Activated CD4-positive, alpha-beta T cell treated with anti-CD3 and anti-CD28 coated beads for 48 hours (primary cell): Measurements from ENCODE around the gene LY6G5C.

ENCODE experiments used
- DNase-seq: peaks from one replicate; pipeline ENCODE4 v3.0.0-alpha.2; 2020

LY6G5C gene

GRCh38 chr6:31660381-31661261, 20.2 kb downstream of the LY6G5C start, which contains the start of gene C6orf47:
Gene C6orf47 (minus strand): TSS chr6:31660778. CDS start chr6:31659947, 831 bp downstream.
- peak; percentile 82 for DNase-seq

DNA sequence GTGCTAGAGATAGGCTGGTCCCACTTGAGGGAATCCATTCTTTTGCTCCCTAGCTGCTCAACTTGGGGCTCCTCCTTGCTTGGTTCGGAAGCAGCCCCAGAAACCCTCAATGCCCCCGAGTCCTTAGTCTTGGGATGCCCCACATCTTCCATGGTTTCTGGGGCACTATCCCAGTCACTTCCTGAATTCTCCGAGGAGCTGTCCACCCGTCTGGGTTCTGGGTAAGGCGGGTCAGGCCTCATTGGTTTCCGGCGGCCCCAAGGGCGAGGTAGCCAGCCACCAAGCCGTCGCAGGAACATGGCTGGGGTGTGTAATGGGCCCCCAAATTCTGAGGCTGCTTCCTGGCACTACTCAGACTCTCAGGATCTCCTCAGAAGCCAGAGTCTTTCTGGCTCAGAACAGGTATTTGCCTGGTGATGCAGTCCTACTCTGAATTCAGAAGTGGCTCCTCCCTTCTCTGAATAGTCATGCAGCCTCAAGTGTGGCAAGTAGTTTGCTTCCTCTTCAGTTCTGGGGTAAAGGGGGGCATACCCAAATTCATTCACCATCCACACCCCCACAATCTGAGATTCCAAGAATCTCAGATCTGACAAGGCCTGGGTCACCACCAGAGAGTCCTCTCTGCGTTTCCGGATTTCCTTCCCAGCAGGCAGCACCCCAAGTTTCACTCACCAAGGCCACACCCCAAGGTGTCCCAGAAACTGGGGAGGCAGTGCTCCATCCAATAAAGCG, 21.1 kb downstream of the LY6G5C start:
- DNase-seq, result peak; percentile 50

GRCh38 chr6:31658983-31659648, 21.8 kb downstream of the LY6G5C start:
- DNase-seq, result no peak

DNA sequence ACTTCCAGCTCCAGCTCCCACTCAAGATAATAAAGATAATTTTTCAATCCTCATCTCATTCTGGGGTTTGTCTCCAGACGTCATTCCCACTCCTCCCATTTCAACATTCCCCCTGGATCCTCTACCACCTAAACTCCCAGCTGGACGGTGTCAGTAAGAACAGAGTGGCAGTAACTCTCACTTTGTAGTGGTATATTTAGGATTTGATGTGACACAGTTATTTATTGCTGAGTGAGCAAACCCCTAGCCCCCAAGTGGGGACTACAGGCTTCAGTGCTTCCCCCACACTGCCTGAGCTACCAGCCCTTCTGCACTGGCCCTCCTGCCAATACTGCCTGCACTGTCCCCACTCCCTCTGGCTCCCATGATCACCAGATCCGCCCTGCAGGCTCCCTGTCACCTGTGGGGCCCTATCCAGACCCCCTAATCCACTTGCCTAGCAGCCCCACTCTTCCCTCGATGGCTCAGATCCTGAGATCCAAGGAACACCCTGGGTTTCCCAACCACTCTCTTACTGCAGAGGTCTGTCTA, 22.6 kb downstream of the LY6G5C start:
- no peak for DNase-seq

GRCh38 chr6:31657406-31658157, 23.3 kb downstream of the LY6G5C start:
- peak; percentile 52 for DNase-seq

- DNase-seq, result no peak
These were observed 25.3 kb downstream of the LY6G5C start, which contains the start of gene APOM for GRCh38 chr6:31655349-31656237. Gene APOM (plus strand): TSS chr6:31655894. CDS start chr6:31655967, 73 bp downstream.

DNA sequence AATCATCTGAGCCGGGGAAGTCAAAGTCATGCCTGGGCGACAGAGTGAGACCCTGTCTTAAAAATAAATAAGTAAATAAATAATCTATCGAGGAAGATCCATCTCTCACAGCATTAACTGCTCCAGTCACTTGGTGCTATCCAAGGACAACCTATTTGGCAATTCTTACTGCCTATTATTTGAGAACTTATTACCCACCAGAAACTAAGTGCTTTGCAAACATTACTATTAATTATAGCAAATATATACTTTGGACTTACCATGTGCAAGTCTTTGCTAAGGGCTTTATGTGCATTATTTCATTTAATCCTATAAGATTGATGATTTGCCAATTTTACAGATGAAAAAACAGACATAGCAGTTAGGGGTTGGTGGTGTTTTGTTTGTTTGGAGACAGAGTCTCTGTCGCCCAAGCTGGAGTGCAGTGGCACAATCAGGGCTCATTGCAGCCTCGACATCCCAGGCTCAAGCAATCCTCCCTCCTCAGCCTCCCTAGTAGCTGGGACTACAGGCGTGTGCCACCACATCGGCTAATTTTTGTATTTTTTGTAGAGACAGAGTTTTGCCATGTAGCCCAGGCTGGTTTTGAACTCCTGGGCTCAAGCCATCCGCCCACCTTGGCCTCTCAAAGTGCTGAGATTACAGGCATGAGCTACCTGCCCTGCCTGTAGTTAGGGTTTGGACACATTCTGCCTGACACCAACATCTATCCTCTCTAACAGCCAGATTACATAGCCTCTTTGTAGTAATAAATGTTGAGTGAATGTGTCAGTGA, 26.1 kb downstream of the LY6G5C start:
- no peak for DNase-seq

- peak; percentile 89 for DNase-seq
These were observed 27.7 kb downstream of the LY6G5C start for GRCh38 chr6:31652925-31653724.

DNA sequence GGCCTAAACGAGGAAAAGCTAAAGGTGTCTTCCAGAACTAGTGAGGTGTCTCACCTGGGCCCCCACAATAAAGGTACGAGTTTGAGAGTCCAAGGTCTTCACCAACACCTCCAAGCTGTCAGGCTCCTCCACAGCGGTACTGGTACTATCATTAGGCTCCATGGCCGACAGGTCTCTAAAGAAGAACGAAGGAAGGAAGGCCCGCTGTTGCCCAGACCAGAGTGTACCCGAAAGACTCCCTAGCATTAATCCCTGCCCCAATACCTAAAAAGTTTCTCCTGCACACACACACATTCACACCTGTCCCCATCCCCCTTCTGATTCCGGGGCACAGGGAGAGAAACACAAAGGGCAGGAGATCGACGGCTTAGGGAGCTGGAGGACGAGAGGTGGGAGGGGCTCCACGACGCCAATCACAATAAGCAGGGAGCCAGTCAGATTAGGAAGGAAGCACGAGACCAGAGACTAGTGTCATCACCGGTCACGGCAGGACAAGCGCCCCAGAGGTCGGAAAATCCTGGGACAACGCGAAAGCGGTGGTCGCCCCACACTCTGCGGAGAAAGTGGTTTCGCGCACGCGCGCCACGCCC, 29.2 kb downstream of the LY6G5C start:
- no peak for DNase-seq

- DNase-seq, result no peak
These were observed 35.5 kb downstream of the LY6G5C start for GRCh38 chr6:31645325-31645724.

DNA sequence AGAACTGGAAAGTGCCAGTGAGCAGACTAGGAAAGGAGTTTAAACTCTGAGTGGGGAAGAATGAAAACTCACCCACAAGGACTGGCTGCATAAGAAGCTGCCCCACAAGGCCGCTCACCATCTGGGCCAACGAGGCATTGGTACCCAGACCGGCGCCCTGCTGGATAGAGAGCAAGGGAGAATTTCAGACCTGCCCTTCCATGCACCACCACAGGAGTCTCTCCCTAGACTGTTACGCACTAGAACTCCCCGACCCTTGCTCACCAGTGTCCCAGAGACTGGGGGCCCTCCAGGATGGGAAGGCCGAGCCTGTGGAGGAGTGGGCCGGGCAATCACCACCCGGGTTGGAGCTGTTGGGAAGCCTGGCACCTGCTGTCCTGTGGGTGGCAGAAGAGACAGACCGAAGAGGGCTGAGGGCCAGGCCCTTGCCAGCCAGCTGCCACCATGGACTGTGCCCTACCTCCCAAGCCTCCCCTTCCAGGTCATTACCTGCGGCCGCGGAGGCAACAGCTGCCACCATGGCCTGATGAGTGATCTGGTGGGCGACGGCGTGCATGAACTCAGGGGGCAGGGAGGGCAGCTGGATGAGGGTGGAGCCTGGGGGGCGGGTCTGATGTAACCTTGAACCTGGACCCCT, 36.9 kb downstream of the LY6G5C start:
- no peak for DNase-seq

DNA sequence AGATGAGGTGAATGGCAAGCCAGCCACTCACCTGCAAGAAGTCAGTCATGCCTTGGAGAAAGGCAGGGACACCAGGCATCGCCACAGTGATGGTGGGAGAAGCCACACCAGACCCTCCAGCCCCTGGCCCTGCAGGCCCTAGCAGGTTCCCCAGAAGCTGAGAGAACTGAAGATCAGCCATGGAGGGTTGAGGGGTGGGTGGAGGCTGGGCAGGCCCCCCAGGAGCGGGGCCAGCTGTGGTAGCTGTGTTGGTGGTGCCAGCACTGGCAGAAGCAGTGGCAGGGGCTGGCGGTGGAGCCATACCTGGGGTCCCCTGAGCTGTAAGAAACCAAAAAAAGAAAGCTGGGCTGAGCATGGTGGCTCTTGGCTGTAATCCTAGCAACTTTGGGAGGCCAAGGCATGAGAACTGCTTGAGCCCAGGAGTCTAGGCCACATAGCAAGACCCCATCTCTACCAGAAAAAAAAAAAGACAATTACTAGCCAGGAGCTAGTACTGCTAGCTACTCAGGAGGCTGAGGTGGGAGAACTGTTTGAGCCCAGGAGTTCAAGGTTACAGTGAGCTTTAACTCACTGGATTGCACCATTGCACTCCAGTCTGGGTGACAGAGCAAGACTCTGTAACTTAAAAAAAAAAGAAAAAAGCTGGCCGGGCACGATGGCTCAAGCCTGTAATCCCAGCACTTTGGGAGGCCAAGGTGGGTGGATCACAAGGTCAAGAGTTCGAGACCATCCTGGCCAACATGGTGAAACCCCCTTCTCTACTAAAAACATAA, 37.9 kb downstream of the LY6G5C start:
- no peak for DNase-seq

- DNase-seq, result no peak
These were observed 39.5 kb downstream of the LY6G5C start for GRCh38 chr6:31641370-31641769.

DNA sequence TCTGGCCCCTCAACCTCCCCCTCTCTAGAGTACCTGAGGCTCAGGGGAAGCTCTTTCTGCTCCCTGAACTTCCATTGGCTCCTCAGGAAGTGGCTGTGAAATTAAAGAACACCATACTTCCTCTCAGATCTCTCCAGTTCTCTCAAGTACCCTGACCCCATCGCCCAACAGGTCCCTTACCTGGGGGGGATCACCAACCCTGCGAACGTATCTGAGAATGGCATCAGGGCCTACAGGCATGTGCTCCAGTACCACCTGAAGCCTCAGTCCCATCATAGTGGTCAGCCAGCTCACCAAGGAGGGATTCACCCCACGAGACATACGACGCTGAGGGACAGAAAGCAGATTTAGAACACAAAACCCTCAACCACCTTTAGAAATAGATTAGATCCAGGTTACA, 40.3 kb downstream of the LY6G5C start:
- no peak for DNase-seq

- DNase-seq, result peak; percentile 49
These were observed 41.4 kb downstream of the LY6G5C start for GRCh38 chr6:31639449-31639861.

DNA sequence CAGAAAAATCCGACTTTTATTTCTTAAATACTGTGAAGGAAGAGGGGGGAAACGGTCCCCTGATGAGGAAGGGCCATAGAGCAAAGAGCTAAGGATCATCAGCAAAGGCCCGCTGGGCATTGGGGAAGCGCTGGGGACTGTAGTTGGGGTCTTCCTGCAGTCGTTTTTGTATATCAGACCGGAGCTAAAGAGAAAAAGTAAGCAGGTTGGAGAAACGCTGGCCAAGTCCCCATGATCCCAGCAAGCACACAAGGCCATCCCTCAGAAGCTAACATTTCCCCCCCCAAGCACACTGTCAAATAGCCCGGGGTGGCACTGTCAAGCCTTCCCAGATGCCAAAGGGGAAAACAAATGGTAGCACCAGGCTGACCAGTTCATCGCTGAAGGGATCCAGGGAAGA, 41.8 kb downstream of the LY6G5C start:
- no peak for DNase-seq

GRCh38 chr6:31636698-31637596, 43.9 kb downstream of the LY6G5C start:
- DNase-seq, result no peak
